Erythroblast (primary cell): ENCODE data around the gene CD7.

Experiments used
- GATA1 ChIP-seq: IDR thresholded peaks from 2 replicates; pipeline ENCODE4 v1.6.1; 2011; ENCODE audit warnings: low read depth, mild to moderate bottlenecking, control low read depth, low read length, moderate library complexity
- POLR2A ChIP-seq: IDR thresholded peaks from 2 replicates; pipeline ENCODE4 v1.6.1; 2011; ENCODE audit warnings: mild to moderate bottlenecking, low read length

DNA sequence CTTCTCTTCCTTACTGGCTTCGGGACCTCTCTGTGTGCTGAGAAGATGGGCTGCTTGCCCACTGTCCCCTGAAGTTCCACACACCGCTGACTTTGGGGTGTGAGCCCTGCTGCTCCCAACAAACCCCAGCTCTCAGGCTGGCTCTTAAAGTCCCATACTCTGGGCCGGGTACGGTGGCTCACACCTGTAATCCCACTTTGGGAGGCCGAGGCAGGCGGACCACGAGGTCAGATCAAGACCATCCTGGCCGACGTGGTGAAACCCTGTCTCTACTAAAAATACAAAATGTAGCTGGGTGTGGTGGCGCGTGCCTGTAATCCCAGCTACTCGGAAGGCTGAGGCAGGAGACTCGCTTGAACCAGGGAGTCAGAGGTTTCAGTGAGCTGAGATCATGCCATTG, 17.2 kb downstream of the CD7 start:
- TF ChIP-seq POLR2A: no peak
- no peak for TF ChIP-seq GATA1
